GM13976 (cell line): ENCODE results near the gene TJP1.

Source experiments
- DNase-seq: peaks from one replicate; pipeline ENCODE4 v3.0.0; 2012; ENCODE audit warnings: low spot score
- CTCF ChIP-seq: IDR thresholded peaks from 2 replicates; pipeline ENCODE4 v1.5.1; 2012; ENCODE audit warnings: borderline replicate concordance, mild to moderate bottlenecking; ENCODE audit not compliant: insufficient read depth; ENCODE audit errors: extremely low read depth, missing control alignments, control extremely low read depth
- in situ Hi-C: fragments of 300-500 bp; cut with MboI; formaldehyde crosslinking; loops from one replicate; pipeline ENCODE4 v1.12.0; 2022; ENCODE audit warnings: low sequenced_read_pairs, mixed read lengths, inconsistent platforms; ENCODE audit not compliant: unreplicated experiment

The TJP1 gene

GRCh38 chr15:29842290-29842689 is 20.0 kb upstream of the TJP1 start:
- no peak for DNase-seq
- no peak for TF ChIP-seq CTCF
- in situ Hi-C loops = no loop called here

- no peak for DNase-seq
- in situ Hi-C loops = no loop called here
- no peak for TF ChIP-seq CTCF
Measured at GRCh38 chr15:29840926-29841325, 18.7 kb upstream of the TJP1 start.

- DNase-seq = no peak
- no peak for TF ChIP-seq CTCF
- in situ Hi-C loops = no loop called here
Measured at GRCh38 chr15:29840054-29840453, 17.8 kb upstream of the TJP1 start.

GRCh38 chr15:29838352-29839010 is 16.2 kb upstream of the TJP1 start:
- in situ Hi-C loops = no loop called here
- DNase-seq = no peak
- no peak for TF ChIP-seq CTCF

- in situ Hi-C loops = no loop called here
- no peak for DNase-seq
- TF ChIP-seq CTCF = no peak
Measured at GRCh38 chr15:29835301-29835700, 13.0 kb upstream of the TJP1 start.

- in situ Hi-C loops = no loop called here
- no peak for TF ChIP-seq CTCF
- DNase-seq = no peak
Measured at GRCh38 chr15:29832709-29833108, 10.4 kb upstream of the TJP1 start.
